Measurements from ENCODE around the gene TEX54. TPM values are rescaled to one million over a fixed set of nuclear protein-coding genes. Genes with fewer than 3 reads are reported as not detected.
"Not testable (repeated sequence)": the region's sequence is repeated elsewhere in the genome, so short reads cannot be mapped to it uniquely, and the experiment has no call there.

TEX54 gene
- total RNA-seq, 4 donors from 2014 or later, result not detected

DNA sequence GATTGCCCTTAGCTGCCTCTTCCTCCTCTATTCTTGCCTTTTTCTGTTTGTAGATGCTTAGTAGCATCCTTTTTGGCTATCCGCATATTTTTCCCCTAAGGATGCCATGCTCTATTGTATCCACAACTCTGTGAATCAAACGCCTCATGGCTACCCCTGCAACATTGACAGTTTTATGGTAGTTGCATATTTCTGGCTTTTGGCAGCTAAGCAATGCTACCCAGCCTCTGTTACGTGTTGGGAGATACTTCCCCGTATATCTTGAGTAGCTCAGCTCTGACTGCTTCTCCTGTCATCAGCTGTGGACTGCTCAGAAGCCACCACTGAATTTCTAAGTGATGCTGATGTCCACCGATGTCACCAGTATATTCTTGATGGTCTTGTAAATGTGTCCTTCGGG lies 33.0 kb upstream of the TEX54 start:
- H3K9me3 ChIP-seq, result no peaks in the 10 kb centered on the region
- TF ChIP-seq POLR2A (IDR thresholded peaks at IDR 0.05) (no peak), EP300 (IDR thresholded peaks at IDR 0.05) (no peak)
- TF ChIP-seq, protein P1, sequence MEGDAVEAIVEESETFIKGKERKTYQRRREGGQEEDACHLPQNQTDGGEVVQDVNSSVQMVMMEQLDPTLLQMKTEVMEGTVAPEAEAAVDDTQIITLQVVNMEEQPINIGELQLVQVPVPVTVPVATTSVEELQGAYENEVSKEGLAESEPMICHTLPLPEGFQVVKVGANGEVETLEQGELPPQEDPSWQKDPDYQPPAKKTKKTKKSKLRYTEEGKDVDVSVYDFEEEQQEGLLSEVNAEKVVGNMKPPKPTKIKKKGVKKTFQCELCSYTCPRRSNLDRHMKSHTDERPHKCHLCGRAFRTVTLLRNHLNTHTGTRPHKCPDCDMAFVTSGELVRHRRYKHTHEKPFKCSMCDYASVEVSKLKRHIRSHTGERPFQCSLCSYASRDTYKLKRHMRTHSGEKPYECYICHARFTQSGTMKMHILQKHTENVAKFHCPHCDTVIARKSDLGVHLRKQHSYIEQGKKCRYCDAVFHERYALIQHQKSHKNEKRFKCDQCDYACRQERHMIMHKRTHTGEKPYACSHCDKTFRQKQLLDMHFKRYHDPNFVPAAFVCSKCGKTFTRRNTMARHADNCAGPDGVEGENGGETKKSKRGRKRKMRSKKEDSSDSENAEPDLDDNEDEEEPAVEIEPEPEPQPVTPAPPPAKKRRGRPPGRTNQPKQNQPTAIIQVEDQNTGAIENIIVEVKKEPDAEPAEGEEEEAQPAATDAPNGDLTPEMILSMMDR (IDR thresholded peaks at IDR 0.05), result no peak
- WGBS, 2 donors, result 59 to 64% methylated on average over 6 of the region's 6 CpGs

DNA sequence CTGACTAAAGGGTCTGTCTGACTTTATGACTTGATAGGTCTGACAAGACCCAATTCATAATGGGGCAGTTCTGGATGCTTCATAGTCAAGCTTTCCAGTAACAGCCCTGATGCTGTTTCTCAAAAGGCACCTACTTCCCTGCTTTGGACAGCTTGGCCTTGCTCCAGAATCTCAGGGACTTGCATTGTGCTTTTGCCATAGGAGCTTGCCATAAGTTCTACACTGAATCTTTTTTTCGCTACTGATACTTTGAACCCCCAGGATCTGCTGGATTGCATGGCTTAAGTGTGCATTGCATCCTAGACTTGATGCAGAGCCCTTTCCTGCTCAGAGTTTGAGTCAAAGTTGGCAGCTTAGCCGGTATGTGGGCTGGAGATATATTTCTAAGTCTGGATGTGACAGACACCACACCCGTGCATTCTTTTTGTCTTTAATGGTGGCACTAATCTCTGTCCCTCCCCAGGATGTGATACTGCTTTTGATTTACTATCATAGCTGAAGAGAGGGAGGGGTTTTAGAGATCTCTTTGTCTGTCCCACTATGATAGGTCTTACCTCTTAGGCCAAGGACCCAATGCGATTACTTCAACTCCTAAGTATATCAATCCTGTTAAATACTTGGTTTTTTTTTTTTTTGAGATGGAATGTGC lies 31.2 kb upstream of the TEX54 start:
- TF ChIP-seq EP300 (IDR thresholded peaks at IDR 0.05) (no peak), POLR2A (IDR thresholded peaks at IDR 0.05) (no peak)
- TF ChIP-seq, protein P1 (IDR thresholded peaks at IDR 0.05), result no peak
- Histone ChIP-seq H3K36me3 (no peaks in the 10 kb centered on the region), H3K9me3 (no peaks in the 10 kb centered on the region), H3K27me3 (no peaks in the 10 kb centered on the region), H3K27ac (peak overlapping the region in 1 of 4 donors; percentile 12), H3K4me3 (no peak overlapping the region), H3K4me1 (no peaks in the 10 kb centered on the region)
- WGBS, 2 donors, result 79 to 87% methylated on average over 4 of the region's 4 CpGs
- no peak for DNase-seq (ENCODE audit: low spot score in 2 of 2)

More for the DNA sequence above, 33.0 kb upstream of the TEX54 start:
- no peak overlapping the region for H3K4me3 ChIP-seq
- H3K27ac ChIP-seq, result no peak overlapping the region
- no peaks in the 10 kb centered on the region for H3K36me3 ChIP-seq
- H3K27me3 ChIP-seq, result no peaks in the 10 kb centered on the region
- H3K4me1 ChIP-seq, result no peaks in the 10 kb centered on the region
- DNase-seq (ENCODE audit: low spot score in 2 of 2), result no peak

DNA sequence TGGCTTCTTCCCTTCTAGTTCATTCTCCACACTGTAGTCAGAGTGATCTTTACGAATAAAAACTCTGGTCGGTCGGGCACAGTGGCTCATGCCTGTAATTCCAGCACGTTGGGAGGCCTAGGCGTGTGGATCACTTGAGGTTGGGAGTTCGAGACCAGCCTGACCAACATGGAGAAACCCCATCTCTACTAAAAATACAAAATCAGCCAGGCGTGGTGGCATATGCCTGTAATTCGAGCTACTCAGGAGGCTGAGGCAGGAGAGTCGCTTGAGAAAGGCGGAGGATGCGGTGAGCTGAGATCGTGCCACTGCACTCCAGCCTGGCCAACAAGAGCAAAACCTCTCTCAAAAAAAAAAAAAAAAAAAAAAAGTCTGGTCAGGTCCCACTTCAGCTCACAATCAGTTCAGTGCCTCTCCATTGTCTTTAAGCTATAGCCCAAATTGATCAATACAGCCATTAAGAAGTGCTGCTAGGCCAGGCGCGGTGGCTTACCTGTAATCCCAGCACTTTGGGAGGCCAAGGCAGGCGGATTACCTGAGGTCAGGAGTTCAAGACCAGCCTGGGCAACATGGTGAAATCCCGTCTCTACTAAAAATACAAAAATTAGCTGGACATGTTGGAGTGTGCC lies 29.0 kb upstream of the TEX54 start:
- H3K9me3 ChIP-seq; H3K27me3 ChIP-seq; DNase-seq (ENCODE audit: low spot score in 2 of 2); H3K4me3 ChIP-seq; H3K27ac ChIP-seq; H3K36me3 ChIP-seq; H3K4me1 ChIP-seq: not testable (repeated sequence)
- WGBS, 2 donors, result 90% methylated on average over 16 of the region's 16 CpGs

DNA sequence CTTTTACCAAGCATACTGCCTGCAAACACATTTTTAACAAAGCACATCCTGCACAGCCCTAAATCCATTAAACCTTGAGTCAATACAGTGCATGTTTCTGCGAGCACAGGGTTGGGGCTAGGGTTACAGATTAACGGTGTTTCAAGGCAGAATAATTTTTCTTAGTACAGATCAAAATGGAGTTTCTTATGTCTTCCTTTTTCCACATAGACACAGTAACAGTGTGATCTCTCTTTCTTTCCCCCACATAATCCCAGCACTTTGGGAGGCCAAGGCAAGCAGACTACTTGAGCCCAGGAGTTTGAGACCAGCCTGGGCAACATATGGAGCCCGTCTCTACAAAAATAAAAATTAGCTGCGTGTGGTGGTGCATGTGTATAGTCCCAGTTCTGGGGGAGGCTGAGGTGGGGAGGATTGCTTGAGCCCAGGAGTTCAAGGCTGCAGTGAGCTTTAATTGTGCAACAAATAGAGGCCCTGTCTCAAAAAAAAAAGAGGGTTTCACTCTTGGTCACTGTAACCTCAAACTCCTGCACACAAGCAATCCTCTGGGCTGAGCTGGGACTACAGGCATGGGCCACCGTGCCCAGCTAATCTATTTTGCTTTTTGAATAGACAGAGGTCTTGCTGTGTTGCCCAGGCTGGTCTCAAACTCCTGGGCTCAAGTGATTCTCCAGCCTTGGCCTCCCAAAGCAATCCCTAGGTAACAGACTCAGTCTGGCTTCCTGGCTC lies 28.4 kb upstream of the TEX54 start:
- Histone ChIP-seq H3K27ac (no peak overlapping the region), H3K4me3 (no peak overlapping the region), H3K9me3 (no peaks in the 10 kb centered on the region), H3K4me1 (peaks cover 0 to 13% (median 2%) of the 10 kb centered on the region in 4 donors), H3K36me3 (no peaks in the 10 kb centered on the region), H3K27me3 (no peaks in the 10 kb centered on the region)
- DNase-seq (ENCODE audit: low spot score in 2 of 2), result no peak
- WGBS, 2 donors, result 76 to 82% methylated on average over 5 of the region's 5 CpGs
- no peak for TF ChIP-seq POLR2A (IDR thresholded peaks at IDR 0.05)
- TF ChIP-seq, protein P1 (IDR thresholded peaks at IDR 0.05), result no peak
- TF ChIP-seq EP300 (IDR thresholded peaks at IDR 0.05), result no peak

DNA sequence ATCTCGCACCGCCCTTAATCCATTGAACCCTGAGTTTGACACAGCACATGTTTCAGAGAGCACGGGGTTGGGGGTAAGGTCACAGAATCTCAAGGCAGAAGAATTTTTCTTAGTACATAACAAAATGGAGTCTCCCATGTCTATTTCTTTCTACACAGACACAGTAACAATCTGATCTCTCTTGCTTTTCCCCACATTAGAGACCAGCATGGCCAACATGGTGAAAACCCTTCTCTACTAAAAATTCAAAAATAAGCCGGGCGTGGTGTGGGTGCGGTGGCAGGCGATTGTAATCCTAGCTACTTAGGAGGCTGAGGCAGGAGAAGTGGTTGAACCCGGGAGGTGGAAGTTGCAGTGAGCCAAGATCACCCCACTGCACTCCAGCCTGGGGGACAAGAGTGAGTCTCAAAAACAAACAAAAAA lies 26.7 kb upstream of the TEX54 start:
- not testable (repeated sequence) for H3K36me3 ChIP-seq; H3K27me3 ChIP-seq; H3K4me3 ChIP-seq; H3K27ac ChIP-seq; DNase-seq (ENCODE audit: low spot score in 2 of 2); H3K9me3 ChIP-seq
- H3K4me1 ChIP-seq, result peaks cover 3 to 21% (median 8%) of the 10 kb centered on the region in 4 donors
- WGBS, 2 donors, result 83 to 86% methylated on average over 8 of the region's 8 CpGs

DNA sequence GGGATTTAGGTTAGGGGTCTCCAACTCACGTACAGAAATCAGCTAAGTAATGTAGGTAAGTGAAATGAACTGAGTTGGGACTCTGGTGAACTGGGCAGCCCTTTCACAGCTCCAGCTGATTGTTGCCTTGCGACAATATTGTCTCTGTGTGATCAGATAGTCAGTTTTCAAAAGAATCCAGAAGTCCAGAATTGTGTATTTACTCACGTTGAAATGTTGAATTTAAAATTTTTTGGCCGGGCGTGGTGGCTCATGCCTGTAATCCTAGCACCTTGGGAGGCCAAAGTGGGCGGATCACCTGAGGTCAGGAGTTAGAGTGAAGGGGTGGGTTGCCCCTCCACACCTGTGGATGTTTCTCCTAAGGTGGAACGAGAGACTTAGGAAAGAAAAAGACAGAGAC lies 25.6 kb upstream of the TEX54 start:
- TF ChIP-seq, protein P1 (IDR thresholded peaks at IDR 0.05), result no peak
- no peak for TF ChIP-seq POLR2A (IDR thresholded peaks at IDR 0.05)
- TF ChIP-seq EP300 (IDR thresholded peaks at IDR 0.05), result no peak
- H3K4me3 ChIP-seq, result no peak overlapping the region
- H3K36me3 ChIP-seq, result peaks cover 0 to 10% (median 4%) of the 10 kb centered on the region in 3 donors
- peaks cover 3 to 32% (median 18%) of the 10 kb centered on the region in 4 donors for H3K4me1 ChIP-seq
- WGBS, 2 donors, result 67 to 75% methylated on average over 7 of the region's 7 CpGs
- H3K27ac ChIP-seq, result no peak overlapping the region
- DNase-seq (ENCODE audit: low spot score in 2 of 2), result no peak
- no peaks in the 10 kb centered on the region for H3K9me3 ChIP-seq
- H3K27me3 ChIP-seq, result no peaks in the 10 kb centered on the region
